HEK293 (cell line): Measurements from ENCODE around the gene ALDOA.

Source experiments
- KLF16 ChIP-seq: fragments of 450-650 bp; formaldehyde crosslinking; IDR thresholded peaks from 2 replicates; pipeline ENCODE4 v1.5.1; 2017; ENCODE audit warnings: missing biosample characterization, missing genetic modification characterization
- MZF1 ChIP-seq: fragments of 450-650 bp; formaldehyde crosslinking; IDR thresholded peaks from 2 replicates; pipeline ENCODE4 v1.5.1; 2017; ENCODE audit warnings: missing biosample characterization, missing genetic modification characterization, borderline replicate concordance
- PBX3 ChIP-seq: sonication (generic); formaldehyde crosslinking; IDR thresholded peaks from 2 replicates; pipeline ENCODE4 v1.8.1; 2022; ENCODE audit warnings: mild to moderate bottlenecking, moderate library complexity, missing genetic modification reagents
- ZNF121 ChIP-seq: fragments of 450-650 bp; formaldehyde crosslinking; IDR thresholded peaks from 2 replicates; pipeline ENCODE4 v1.5.1; 2016; ENCODE audit warnings: missing biosample characterization, missing genetic modification characterization
- ZNF157 ChIP-seq: fragments of 450-650 bp; formaldehyde crosslinking; IDR thresholded peaks from 2 replicates; pipeline ENCODE4 v1.5.1; 2016; ENCODE audit warnings: missing biosample characterization, missing genetic modification characterization
- ZNF24 ChIP-seq: fragments of 450-650 bp; formaldehyde crosslinking; IDR thresholded peaks from 2 replicates; pipeline ENCODE4 v1.5.1; 2016; ENCODE audit warnings: missing biosample characterization, missing genetic modification characterization
- ZNF777 ChIP-seq: fragments of 450-650 bp; formaldehyde crosslinking; IDR thresholded peaks from 2 replicates; pipeline ENCODE4 v1.5.1; 2017; ENCODE audit warnings: missing biosample characterization, missing genetic modification characterization, borderline replicate concordance
- ZNF785 ChIP-seq: fragments of 450-650 bp; formaldehyde crosslinking; IDR thresholded peaks from 2 replicates; pipeline ENCODE4 v1.5.1; 2016; ENCODE audit warnings: missing biosample characterization, missing genetic modification characterization
- TF ChIP-seq, protein P1 (sequence below): fragments of 450-650 bp; formaldehyde crosslinking; IDR thresholded peaks from 2 replicates; pipeline ENCODE4 v1.5.1; 2016; ENCODE audit warnings: missing biosample characterization, missing genetic modification characterization
- TF ChIP-seq, protein P2 (sequence below): fragments of 450-650 bp; formaldehyde crosslinking; optimal IDR thresholded peaks from 2 replicates; pipeline ENCODE3; 2016; ENCODE audit warnings: missing biosample characterization, mild to moderate bottlenecking, missing genetic modification characterization

- TF ChIP-seq ZNF121 (no peak), MZF1 (no peak), ZNF24 (no peak), ZNF157 (tag by site-specific recombination) (no peak), ZNF777 (tag by site-specific recombination) (no peak), ZNF785 (tag by site-specific recombination) (no peak), PBX3 (CRISPR knock-in tag) (no peak), KLF16 (no peak)
- TF ChIP-seq, protein P1, sequence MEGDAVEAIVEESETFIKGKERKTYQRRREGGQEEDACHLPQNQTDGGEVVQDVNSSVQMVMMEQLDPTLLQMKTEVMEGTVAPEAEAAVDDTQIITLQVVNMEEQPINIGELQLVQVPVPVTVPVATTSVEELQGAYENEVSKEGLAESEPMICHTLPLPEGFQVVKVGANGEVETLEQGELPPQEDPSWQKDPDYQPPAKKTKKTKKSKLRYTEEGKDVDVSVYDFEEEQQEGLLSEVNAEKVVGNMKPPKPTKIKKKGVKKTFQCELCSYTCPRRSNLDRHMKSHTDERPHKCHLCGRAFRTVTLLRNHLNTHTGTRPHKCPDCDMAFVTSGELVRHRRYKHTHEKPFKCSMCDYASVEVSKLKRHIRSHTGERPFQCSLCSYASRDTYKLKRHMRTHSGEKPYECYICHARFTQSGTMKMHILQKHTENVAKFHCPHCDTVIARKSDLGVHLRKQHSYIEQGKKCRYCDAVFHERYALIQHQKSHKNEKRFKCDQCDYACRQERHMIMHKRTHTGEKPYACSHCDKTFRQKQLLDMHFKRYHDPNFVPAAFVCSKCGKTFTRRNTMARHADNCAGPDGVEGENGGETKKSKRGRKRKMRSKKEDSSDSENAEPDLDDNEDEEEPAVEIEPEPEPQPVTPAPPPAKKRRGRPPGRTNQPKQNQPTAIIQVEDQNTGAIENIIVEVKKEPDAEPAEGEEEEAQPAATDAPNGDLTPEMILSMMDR (tag by site-specific recombination) = no peak
- TF ChIP-seq, protein P2, sequence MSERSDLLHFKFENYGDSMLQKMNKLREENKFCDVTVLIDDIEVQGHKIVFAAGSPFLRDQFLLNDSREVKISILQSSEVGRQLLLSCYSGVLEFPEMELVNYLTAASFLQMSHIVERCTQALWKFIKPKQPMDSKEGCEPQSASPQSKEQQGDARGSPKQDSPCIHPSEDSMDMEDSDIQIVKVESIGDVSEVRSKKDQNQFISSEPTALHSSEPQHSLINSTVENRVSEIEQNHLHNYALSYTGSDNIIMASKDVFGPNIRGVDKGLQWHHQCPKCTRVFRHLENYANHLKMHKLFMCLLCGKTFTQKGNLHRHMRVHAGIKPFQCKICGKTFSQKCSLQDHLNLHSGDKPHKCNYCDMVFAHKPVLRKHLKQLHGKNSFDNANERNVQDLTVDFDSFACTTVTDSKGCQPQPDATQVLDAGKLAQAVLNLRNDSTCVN (tag by site-specific recombination) = no peak
Observed at GRCh38 chr16:30064729-30065101, 845 bp upstream of the ALDOA start.
